C4-2B (cell line): ENCODE data around the gene AWAT2.

ENCODE experiments used
- ZFX ChIP-seq: fragments of 450-650 bp; IDR thresholded peaks from 2 replicates; pipeline ENCODE4 v1.6.1; 2017
- TF ChIP-seq, protein P1 (sequence below): fragments of 450-650 bp; conservative IDR thresholded peaks from 2 replicates; pipeline ENCODE4 v1.5.1; 2017; ENCODE audit warnings: mild to moderate bottlenecking

DNA sequence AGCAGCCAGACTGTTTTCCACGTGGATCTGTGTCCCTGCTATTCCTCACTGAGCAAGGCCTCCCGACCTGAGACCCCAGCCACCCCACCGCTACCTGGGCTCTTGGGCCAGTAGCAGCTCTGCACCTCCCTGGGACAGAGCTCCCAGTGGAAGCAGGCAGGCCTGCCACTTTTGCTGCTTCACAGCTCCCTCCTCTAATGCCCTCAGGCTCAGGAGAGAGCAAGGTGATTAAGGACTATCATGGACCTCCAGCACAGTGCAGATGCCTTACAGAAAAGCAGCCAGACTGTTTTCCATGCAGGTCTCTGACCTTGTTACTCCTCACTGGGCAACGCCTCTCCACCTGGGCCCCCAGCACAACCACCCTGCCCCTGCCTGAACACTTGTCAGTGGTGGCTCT, 37.0 kb downstream of the AWAT2 start:
- TF ChIP-seq, protein P1, sequence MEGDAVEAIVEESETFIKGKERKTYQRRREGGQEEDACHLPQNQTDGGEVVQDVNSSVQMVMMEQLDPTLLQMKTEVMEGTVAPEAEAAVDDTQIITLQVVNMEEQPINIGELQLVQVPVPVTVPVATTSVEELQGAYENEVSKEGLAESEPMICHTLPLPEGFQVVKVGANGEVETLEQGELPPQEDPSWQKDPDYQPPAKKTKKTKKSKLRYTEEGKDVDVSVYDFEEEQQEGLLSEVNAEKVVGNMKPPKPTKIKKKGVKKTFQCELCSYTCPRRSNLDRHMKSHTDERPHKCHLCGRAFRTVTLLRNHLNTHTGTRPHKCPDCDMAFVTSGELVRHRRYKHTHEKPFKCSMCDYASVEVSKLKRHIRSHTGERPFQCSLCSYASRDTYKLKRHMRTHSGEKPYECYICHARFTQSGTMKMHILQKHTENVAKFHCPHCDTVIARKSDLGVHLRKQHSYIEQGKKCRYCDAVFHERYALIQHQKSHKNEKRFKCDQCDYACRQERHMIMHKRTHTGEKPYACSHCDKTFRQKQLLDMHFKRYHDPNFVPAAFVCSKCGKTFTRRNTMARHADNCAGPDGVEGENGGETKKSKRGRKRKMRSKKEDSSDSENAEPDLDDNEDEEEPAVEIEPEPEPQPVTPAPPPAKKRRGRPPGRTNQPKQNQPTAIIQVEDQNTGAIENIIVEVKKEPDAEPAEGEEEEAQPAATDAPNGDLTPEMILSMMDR: no peak
- TF ChIP-seq ZFX: no peak
